Measurements from ENCODE around the gene OTOG.

The OTOG gene

DNA sequence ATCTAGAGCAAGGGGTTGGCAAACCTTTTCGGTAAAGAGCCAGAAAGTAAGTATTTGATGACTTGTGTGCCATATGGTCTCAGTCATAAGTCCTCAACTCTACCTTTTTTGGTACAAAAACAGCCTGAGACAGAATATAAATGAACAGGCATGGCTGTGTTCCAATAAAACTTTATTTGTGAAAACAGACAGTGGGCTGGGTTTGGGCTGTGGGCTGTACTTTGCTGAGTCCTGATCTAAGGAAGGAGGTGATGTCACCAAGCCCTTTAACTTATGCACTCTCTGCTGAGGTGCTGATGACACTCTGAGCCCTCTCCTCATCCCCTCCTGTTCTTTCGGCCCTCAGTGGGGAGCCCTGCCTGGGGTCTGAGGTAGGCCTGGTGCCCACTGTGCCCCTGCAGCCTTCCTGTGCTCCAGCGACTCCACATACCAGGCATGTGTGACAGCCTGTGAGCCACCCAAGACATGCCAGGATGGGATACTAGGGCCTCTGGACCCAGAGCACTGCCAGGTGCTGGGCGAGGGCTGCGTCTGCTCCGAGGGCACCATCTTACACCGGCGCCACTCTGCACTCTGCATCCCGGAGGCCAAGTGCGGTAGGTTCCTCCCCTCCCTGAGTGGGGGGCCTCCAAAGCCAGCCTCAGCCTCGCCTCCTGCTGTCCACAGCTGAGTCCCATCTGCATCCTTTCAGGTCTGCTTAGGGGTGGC, 86.4 kb downstream of the OTOG start:
- DNase-seq (ENCODE audit: low read depth in 2 of 2), result no peak

DNA sequence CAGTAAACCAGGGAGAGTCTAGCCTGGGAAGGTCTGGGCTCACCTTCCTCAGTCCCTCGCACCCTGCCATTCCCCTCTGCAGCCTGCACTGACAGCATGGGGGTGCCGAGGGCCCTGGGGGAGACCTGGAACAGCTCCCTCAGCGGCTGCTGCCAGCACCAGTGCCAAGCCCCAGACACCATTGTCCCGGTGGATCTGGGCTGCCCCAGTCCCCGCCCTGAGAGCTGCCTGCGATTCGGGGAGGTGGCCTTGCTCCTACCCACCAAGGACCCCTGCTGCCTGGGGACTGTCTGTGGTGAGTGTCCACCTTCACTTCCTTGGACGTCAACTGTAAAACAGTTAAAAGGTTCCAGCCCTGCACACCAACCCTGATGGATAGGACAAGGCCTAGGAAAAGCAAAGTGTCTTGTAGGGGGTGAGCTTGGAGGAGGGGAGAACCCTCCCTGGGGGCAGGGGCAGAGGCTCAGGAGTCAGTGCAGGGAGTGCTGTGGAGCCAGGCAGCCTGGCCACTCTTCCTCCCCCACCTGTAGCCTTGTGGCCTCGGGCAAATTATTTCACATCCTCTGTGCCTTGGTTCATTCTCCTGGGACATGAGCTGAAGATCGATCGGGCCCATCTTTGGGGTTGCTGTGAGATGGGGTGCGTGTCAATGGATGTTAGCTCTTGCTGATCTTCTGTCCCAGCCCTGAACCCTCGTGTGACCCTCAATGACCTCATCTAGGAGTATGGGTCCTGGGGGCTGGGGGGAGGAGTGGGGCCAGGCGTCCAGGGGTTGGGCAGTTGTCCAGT, 87.1 kb downstream of the OTOG start:
- no peak for DNase-seq (ENCODE audit: low read depth in 2 of 2)

GRCh38 chr11:17634776-17635550, 87.9 kb downstream of the OTOG start:
- DNase-seq (ENCODE audit: low read depth in 2 of 2), result no peak

- no peak for DNase-seq (ENCODE audit: low read depth in 2 of 2)
Measured at GRCh38 chr11:17635551-17635938, 88.5 kb downstream of the OTOG start.

DNA sequence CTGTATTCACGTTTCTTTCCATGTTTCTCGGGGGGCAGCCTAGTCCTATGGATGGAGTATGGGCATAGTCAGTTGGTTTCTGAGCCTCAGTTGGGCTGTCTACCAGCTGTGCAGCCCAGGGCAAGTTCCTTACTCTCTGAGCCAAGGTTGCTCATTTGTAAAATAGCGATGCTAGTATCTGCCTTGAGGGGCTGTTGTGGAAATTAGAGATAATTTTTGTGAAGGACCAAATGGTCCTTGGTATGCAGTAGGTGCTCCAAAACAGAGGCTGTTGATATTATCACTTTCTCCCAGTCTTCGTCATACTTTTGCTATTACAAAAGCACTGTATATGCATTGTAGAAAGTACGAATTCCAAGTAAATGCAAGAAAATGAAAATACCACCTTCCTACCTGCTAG, 89.7 kb downstream of the OTOG start:
- no peak for DNase-seq (ENCODE audit: low read depth in 2 of 2)

DNA sequence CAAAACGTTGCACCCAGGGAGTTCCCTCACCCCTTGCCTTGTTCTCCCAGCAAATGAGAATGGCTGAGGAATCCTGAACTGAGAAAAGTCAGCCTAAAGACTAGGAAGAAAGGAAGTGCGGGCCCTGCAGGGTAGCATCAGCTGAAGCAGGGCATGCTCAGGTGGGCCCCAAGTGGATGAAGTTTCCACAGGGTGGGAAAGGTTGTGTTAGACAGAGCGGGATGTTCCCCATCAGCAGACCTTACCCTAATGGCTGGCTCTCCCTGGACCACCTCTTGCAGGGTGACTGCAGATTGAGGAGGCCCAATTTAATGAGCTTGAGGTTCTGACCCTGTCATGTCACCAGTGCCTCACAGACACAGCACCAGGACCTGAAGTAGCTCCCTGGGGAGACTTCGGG, 90.8 kb downstream of the OTOG start:
- no peak for DNase-seq (ENCODE audit: low read depth in 2 of 2)

DNA sequence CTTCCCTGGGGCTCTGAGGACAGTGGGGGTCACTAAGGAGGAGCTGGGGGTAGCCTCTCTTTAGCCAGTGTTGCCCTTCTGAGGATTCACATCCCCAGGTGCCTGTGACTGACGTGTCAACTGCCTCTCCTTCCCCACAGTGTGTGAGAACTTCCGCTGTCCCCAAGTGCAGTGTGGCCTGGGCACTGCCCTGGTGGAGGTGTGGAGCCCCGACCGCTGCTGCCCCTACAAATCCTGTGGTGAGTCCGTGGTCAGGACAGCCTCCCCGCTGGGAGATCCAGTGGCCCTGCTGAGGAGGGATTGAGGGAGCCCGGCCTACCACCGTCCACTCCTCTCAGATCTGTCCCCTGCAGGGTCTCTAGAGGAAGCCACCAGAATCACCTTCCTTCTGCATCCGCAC, 91.3 kb downstream of the OTOG start:
- no peak for DNase-seq (ENCODE audit: low read depth in 2 of 2)

- DNase-seq (ENCODE audit: low read depth in 2 of 2), result no peak
Measured at GRCh38 chr11:17639091-17639490, 92.0 kb downstream of the OTOG start.

- no peak for DNase-seq (ENCODE audit: low read depth in 2 of 2)
Measured at GRCh38 chr11:17639781-17640180, 92.7 kb downstream of the OTOG start.

DNA sequence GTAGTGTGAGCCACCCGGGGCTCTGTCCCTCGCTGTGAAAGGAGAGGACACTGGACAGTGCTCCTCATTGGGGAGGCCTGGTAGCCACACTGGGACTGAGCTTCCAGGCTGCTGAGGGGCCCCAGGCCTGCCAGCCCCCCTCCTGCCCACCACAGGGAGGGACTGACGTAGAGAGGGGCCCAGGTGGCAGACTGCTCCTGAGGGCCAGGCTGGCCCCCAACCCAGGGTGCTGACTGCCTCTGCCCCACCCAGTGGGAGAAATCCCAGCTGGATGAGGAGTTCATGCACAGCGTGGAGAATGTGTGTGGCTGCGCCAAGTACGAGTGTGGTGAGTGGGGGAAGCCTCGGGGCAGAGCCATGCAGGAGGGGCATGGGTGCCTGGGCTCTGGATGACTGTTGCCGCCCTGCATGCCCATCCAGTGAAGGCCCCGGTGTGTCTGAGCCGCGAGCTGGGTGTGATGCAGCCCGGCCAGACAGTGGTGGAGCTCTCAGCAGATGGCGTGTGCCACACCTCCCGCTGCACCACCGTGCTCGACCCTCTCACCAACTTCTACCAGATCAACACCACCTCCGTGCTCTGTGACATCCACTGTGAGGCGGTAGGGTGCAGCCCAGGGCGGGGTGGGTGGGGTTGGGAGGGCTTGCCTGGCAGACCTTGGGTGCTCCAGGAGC, 93.6 kb downstream of the OTOG start:
- DNase-seq (ENCODE audit: low read depth in 2 of 2), result no peak

DNA sequence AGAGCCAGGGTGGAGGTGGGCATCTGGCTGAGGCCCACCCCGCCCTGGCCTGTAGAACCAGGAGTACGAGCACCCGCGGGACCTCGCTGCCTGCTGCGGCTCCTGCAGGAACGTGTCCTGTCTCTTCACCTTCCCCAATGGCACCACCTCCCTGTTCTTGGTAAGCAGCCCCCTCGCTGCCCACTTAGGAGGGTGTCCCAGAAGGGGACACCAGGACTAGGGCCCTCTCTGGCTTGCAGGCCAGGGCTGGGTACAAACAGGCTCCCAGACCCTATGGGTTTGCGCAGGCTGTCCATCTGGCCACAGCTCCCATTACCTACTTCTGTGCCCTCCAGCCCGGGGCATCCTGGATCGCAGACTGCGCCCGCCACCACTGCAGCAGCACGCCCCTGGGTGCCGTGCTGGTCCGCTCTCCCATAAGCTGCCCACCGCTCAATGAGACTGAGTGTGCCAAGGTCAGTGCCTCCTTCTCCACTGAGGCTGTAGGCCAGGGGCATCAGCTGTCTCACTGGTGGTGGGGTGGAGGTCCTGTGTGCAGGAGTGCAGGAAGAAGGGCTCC, 94.8 kb downstream of the OTOG start:
- DNase-seq (ENCODE audit: low read depth in 2 of 2), result no peak

DNA sequence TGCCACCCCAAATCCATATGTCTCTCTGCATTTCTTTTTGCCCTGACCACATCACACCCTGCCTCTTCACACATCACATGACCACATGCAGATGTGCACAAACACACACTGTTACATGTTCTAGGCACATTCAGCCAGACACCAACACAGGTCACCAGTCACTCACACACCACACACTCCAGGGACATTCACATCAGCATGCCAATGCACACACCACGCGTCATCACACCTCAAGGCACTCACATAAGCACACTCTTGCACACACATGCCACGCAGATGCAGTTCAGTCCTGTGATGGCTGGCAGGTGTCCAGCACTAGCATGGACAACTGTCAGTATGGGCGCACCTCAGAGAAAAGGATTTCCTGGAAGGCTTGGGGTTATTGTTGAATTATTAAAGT, 95.3 kb downstream of the OTOG start:
- no peak for DNase-seq (ENCODE audit: low read depth in 2 of 2)

GRCh38 chr11:17642980-17643379, 95.9 kb downstream of the OTOG start:
- no peak for DNase-seq (ENCODE audit: low read depth in 2 of 2)

GRCh38 chr11:17643506-17644405, 96.7 kb downstream of the OTOG start:
- DNase-seq (ENCODE audit: low read depth in 2 of 2), result no peak

- no peak for DNase-seq (ENCODE audit: low read depth in 2 of 2)
Measured at GRCh38 chr11:17645190-17645970, 98.3 kb downstream of the OTOG start.

GRCh38 chr11:17646451-17647145, 99.5 kb downstream of the OTOG start:
- DNase-seq (ENCODE audit: low read depth in 2 of 2), result no peak

GRCh38 chr11:17648528-17648927, 101.5 kb downstream of the OTOG start:
- DNase-seq (ENCODE audit: low read depth in 2 of 2), result no peak

- DNase-seq (ENCODE audit: low read depth in 2 of 2), result no peak
Measured at GRCh38 chr11:17649261-17649660, 102.2 kb downstream of the OTOG start.

DNA sequence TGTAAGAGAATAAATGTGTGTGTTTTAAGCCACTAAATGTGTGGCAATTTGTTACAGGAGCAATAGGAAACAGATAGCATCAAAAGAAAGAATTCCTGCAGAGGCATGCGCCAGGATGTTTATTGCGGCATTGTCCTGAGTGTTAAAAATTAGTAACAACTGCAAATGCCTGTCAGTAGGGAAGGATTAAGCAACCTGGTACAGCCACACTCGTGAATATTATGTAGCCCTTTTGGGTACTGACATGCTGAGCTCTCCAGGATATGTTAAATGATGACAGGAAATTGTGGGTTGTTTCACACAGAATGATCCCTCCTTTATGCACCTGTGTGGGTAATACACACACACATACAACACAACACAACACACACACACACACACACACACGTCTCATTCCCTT, 102.6 kb downstream of the OTOG start:
- no peak for DNase-seq (ENCODE audit: low read depth in 2 of 2)
